GM23338 (cell line): Measurements from ENCODE around the gene COX7B2. TPM values are rescaled to one million over a fixed set of nuclear protein-coding genes. Genes with fewer than 3 reads are reported as not detected.

Source experiments
- CREB1 ChIP-seq: fragments of 250-450 bp; sonication (Bioruptor Pico); IDR thresholded peaks from 2 replicates; pipeline ENCODE4 v1.5.0; 2020; ENCODE audit warnings: low read depth, mild to moderate bottlenecking, moderate library complexity
- EZH2phosphoT487 ChIP-seq: fragments of 200-600 bp; sonication (generic); IDR thresholded peaks from one replicate; pipeline ENCODE4 v1.8.1; 2018; ENCODE audit warnings: antibody characterized with exemption; ENCODE audit not compliant: unreplicated experiment
- REST ChIP-seq: IDR thresholded peaks from one replicate; pipeline ENCODE4 v1.6.1; 2018; ENCODE audit warnings: antibody characterized with exemption; ENCODE audit not compliant: unreplicated experiment
- STAT1 ChIP-seq: IDR thresholded peaks from one replicate; pipeline ENCODE4 v1.6.1; 2016; ENCODE audit warnings: antibody characterized with exemption; ENCODE audit not compliant: unreplicated experiment
- ZNF114 ChIP-seq: fragments of 250-450 bp; sonication (Bioruptor Pico); IDR thresholded peaks from 2 replicates; pipeline ENCODE4 v1.5.0; 2020; ENCODE audit warnings: mild to moderate bottlenecking, moderate library complexity
- ZNF462 ChIP-seq: fragments of 250-450 bp; sonication (Bioruptor Pico); IDR thresholded peaks from 2 replicates; pipeline ENCODE4 v1.5.0; 2020; ENCODE audit warnings: mild to moderate bottlenecking, moderate library complexity
- polyA plus RNA-seq: library from polyadenylated mRNA; unstranded; fragments of >200 nt; fragmentation: Nextera tagmentation; extraction: Ambion mirVana; gene quantifications from 2 replicates; pipeline ENCODE4 v1.2.1, GENCODE V29; 2016
- total RNA-seq: library from RNA; depleted of rRNA; stranded (reverse); fragments of >200 nt; shearing (Covaris generic); gene quantifications from 2 replicates; pipeline ENCODE4 v1.2.3, GENCODE V29; 2014
- TF ChIP-seq, protein P1 (sequence below), 2 experiments: fragments of 200-600 bp in 1 of 2; sonication (generic) in 1 of 2; conservative IDR thresholded peaks; 2 replicates each; pipeline versions ENCODE4 v1.5.1 to v1.6.1; 2016 to 2017; ENCODE audit warnings: antibody characterized with exemption in 2 of 2, low read depth in 2 of 2, mild to moderate bottlenecking in 2 of 2, moderate library complexity in 1 of 2

COX7B2 gene
- total and polyA plus RNA-seq, 2 experiments from 2014 or later = not detected

DNA sequence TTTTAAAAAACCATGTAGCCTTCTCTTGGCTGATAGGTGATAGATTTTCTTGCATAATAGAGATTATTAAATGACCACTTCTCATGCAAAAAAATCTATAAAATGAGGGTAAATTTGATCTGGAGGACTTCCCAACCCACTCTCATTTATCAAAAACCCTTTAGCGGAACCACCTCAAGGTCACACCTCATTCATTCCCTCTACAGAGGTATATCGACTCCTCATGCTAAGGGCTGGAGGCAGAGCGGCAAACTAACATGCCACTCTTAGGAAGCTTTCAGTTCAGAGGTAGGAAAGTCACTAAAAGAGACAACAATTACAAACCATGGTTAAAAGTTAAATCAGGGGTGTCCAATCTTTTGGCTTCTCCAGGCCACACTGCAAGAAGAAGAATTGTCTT lies 90.0 kb downstream of the COX7B2 start (continued):
- TF ChIP-seq ZNF462 (no peak), EZH2phosphoT487 (no peak), REST (no peak), STAT1 (no peak), ZNF114 (no peak), CREB1 (no peak)
- TF ChIP-seq, protein P1, sequence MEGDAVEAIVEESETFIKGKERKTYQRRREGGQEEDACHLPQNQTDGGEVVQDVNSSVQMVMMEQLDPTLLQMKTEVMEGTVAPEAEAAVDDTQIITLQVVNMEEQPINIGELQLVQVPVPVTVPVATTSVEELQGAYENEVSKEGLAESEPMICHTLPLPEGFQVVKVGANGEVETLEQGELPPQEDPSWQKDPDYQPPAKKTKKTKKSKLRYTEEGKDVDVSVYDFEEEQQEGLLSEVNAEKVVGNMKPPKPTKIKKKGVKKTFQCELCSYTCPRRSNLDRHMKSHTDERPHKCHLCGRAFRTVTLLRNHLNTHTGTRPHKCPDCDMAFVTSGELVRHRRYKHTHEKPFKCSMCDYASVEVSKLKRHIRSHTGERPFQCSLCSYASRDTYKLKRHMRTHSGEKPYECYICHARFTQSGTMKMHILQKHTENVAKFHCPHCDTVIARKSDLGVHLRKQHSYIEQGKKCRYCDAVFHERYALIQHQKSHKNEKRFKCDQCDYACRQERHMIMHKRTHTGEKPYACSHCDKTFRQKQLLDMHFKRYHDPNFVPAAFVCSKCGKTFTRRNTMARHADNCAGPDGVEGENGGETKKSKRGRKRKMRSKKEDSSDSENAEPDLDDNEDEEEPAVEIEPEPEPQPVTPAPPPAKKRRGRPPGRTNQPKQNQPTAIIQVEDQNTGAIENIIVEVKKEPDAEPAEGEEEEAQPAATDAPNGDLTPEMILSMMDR (conservative IDR thresholded peaks at IDR 0.05; ENCODE audit: low read depth in 2 of 2) = no peak
